Breast epithelium (tissue), 4 donors: ENCODE results near the gene MYL7. TPM values are rescaled to one million over a fixed set of nuclear protein-coding genes. Genes with fewer than 3 reads are reported as not detected.
"Not testable (repeated sequence)": the region's sequence is repeated elsewhere in the genome, so short reads cannot be mapped to it uniquely, and the experiment has no call there.

Experiments used
- DNase-seq, 2 donors: peaks; one replicate each; pipeline ENCODE4 v3.0.0-alpha.2; 2019; ENCODE audit warnings: low spot score in 2 of 2
- H3K27ac ChIP-seq, 2 donors: fragments of 200-600 bp; sonication (generic) in 1 of 2; one replicate each; pipeline ENCODE4 v1.5.1; 2016 to 2019; ENCODE audit warnings: mild to moderate bottlenecking in 1 of 2
- H3K27me3 ChIP-seq, 2 donors: fragments of 200-600 bp; sonication (generic) in 1 of 2; one replicate each; pipeline versions ENCODE4 v1.5.1 to v1.6.0; 2017 to 2019; ENCODE audit warnings: control low read depth in 1 of 2, mild to moderate bottlenecking in 1 of 2
- H3K36me3 ChIP-seq: fragments of 200-600 bp; one replicate; pipeline ENCODE4 v1.5.1; 2019
- H3K4me1 ChIP-seq, 2 donors: fragments of 200-600 bp; sonication (generic); one replicate each; pipeline ENCODE4 v1.5.1; 2016 to 2019; ENCODE audit warnings: control low read depth in 1 of 2
- H3K4me3 ChIP-seq, 3 donors: fragments of 200-600 bp; sonication (generic); 1 replicate in 2 of 3; 2 replicates in 1 of 3; pipeline ENCODE4 v1.5.1; 2016 to 2019; ENCODE audit warnings: mild to moderate bottlenecking in 3 of 3, moderate library complexity in 2 of 3
- H3K9me3 ChIP-seq, 2 donors: fragments of 200-600 bp; sonication (generic) in 1 of 2; one replicate each; pipeline ENCODE4 v1.5.1; 2016 to 2019; ENCODE audit warnings: control low read depth in 1 of 2
- POLR2A ChIP-seq: fragments of 450-650 bp; IDR thresholded peaks from one replicate; pipeline ENCODE4 v1.6.1; 2016; ENCODE audit warnings: antibody characterized with exemption, mild to moderate bottlenecking, moderate library complexity
- POLR2AphosphoS5 ChIP-seq, 3 donors: sonication (generic); formaldehyde crosslinking; IDR thresholded peaks; one replicate each; pipeline ENCODE4 v1.6.1; 2017; ENCODE audit warnings: antibody characterized with exemption in 3 of 3
- intact Hi-C: fragments of 100-400 bp; cut with DNase I; formaldehyde crosslinking; loops from one replicate; pipeline ENCODE4 v1.15.1; 2023; ENCODE audit warnings: low total_unique reads
- total RNA-seq, 3 donors: library from RNA; depleted of rRNA; stranded (reverse); fragments of >200 nt; gene quantifications; one replicate each; pipeline ENCODE4 v1.1.0, GENCODE V29; 2016
- TF ChIP-seq, protein P1 (sequence below), 3 donors: fragments of 450-650 bp; IDR thresholded peaks; one replicate each; pipeline ENCODE4 v1.5.1; 2016 to 2017; ENCODE audit warnings: antibody characterized with exemption in 3 of 3, mild to moderate bottlenecking in 3 of 3, moderate library complexity in 3 of 3

Gene MYL7
- total RNA-seq, 3 donors from 2014 or later: 0.73 TPM; not detected in 2

DNA sequence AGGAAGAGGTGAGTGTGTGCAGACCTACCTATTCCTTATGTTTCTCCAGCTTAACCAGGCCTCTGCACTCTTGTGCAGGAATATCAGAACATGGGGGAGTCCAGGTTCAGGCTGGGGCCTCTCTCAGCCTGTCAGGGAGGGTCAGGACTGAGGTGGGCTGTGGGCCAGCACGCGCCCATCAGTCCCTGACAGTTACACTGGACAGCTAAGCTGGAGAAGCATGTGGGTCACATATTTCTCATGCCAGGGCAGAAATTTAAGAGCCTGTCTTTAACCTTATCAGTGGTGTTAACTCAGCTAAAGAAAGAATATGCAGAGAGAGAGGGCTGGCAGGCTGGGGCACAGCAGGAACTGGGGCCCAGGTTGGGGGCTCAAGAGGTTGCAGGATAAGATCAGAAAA, 9.1 kb downstream of the MYL7 start:
- H3K4me3 ChIP-seq: no peak overlapping the region
- intact Hi-C loops: no loop called here
- H3K27me3 ChIP-seq: no peaks in the 10 kb centered on the region
- H3K27ac ChIP-seq: no peak overlapping the region
- H3K36me3 ChIP-seq: no peaks in the 10 kb centered on the region
- no peaks in the 10 kb centered on the region for H3K4me1 ChIP-seq
- TF ChIP-seq, protein P1, sequence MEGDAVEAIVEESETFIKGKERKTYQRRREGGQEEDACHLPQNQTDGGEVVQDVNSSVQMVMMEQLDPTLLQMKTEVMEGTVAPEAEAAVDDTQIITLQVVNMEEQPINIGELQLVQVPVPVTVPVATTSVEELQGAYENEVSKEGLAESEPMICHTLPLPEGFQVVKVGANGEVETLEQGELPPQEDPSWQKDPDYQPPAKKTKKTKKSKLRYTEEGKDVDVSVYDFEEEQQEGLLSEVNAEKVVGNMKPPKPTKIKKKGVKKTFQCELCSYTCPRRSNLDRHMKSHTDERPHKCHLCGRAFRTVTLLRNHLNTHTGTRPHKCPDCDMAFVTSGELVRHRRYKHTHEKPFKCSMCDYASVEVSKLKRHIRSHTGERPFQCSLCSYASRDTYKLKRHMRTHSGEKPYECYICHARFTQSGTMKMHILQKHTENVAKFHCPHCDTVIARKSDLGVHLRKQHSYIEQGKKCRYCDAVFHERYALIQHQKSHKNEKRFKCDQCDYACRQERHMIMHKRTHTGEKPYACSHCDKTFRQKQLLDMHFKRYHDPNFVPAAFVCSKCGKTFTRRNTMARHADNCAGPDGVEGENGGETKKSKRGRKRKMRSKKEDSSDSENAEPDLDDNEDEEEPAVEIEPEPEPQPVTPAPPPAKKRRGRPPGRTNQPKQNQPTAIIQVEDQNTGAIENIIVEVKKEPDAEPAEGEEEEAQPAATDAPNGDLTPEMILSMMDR (IDR thresholded peaks at IDR 0.05): no peak
- TF ChIP-seq POLR2A (no peak), POLR2AphosphoS5 (IDR thresholded peaks at IDR 0.05) (no peak)
- H3K9me3 ChIP-seq: no peaks in the 10 kb centered on the region
- no peak for DNase-seq

DNA sequence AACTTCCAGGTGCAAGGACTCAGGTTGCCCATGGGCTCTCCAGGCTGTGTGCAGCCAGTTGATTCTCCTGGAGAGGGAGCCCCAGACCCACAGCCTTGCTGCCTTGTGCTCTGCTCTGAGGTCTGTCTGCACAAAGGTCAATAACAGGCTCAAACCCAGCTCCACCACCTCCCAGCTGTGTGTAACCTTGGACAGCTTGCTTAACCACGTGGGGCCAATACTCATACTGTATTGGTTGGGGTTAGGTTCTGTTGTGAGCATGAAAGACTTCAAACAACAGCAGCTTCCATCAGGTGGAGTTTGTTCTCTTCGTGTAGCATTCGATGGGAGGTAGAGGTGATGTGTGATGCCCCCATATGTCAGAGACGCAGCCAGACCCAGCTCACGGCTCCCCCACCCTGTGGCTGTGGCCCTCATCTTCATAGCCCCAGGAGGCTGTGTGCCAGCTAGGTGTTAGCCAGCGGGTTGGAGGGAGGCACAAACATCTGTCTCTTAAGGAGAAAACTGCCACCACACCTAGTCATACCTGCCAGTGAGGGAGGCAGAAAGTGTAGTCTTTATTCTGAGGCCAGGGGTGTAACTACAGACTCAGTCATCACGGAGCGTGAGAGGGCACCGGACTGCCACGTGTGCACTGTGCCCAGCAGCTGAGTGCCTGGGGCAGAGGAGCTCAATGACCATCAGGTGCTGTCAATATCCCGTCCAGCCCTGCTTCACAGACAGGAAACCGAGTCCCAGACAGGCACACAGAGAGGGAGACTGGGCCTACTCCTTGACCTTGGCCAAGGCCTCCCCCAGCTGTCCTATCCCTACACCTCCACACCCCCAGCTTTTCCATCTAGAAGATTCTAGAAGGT, 9.7 kb downstream of the MYL7 start:
- Histone ChIP-seq H3K9me3 (no peaks in the 10 kb centered on the region), H3K36me3 (no peaks in the 10 kb centered on the region), H3K4me1 (no peaks in the 10 kb centered on the region), H3K27ac (no peak overlapping the region), H3K4me3 (no peak overlapping the region), H3K27me3 (no peaks in the 10 kb centered on the region)
- no peak for DNase-seq
- intact Hi-C loops: no loop called here
- TF ChIP-seq POLR2AphosphoS5 (IDR thresholded peaks at IDR 0.05): no peak
- no peak for TF ChIP-seq POLR2A
- TF ChIP-seq, protein P1 (IDR thresholded peaks at IDR 0.05): no peak

DNA sequence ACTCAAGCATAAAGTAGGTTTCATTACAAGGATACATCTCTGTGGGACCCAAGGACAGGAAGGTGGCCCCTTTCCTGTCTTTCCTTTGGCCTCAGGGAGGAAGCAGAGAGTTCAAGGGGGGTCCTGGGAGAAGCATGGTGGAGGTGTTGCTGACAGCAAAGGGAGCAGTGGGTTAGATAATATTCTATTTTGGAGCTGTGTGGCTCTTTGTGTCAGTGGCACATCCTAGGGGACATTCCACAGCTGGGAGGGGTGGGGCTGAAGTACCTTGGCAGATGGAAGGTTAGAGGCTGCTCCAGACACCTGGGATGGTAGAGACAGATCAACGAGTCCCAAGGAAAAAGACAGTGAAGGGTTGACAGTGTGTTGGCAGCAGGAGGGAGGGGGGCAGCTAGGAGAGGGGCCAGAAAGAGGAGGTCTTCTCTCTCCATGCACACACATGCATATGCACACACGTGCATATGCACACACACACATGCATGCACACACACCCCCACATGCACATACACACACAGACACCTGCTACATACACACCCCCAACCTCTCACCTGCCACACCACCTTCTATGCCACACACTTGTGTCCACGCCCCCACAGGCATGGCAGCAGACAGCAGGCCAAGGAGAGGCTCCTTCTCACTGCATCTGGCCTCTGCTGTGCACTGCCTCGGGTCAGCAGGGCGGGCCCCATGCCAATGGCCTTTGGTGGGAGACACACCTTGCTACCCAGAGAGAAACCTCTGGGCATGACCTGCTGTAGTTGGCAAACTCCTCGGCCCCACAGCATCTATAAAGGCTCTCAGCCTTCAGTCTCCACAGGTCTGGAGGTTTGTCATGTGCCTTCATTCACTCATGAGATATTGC, 12.2 kb downstream of the MYL7 start:
- Histone ChIP-seq H3K4me1 (no peaks in the 10 kb centered on the region), H3K27me3 (no peaks in the 10 kb centered on the region), H3K36me3 (no peaks in the 10 kb centered on the region), H3K4me3 (no peak overlapping the region), H3K27ac (no peak overlapping the region), H3K9me3 (no peaks in the 10 kb centered on the region)
- TF ChIP-seq POLR2A (no peak), POLR2AphosphoS5 (IDR thresholded peaks at IDR 0.05) (no peak)
- TF ChIP-seq, protein P1 (IDR thresholded peaks at IDR 0.05): no peak
- DNase-seq: no peak
- intact Hi-C loops: no loop called here

DNA sequence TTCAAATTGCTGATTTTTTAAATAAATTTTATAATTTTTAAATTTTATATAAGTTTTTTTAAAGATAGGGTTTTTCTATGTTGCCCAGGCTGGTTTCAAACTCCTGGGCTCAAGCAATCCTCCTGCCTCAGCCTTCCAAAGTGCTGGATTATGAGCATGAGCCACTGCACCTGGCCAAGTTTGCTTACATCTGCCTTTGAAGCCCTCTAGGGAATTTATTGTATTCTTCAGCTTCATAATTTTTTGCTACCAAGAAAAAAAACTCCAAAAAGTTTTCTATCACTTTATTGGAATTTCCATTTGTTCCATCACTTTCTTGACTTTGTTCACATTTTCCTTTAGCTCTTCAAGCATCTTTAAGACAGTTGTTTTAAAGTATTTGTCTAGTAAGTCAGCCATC, 14.0 kb downstream of the MYL7 start:
- H3K27me3 ChIP-seq: no peaks in the 10 kb centered on the region
- no peak overlapping the region for H3K27ac ChIP-seq
- H3K9me3 ChIP-seq: no peaks in the 10 kb centered on the region
- H3K36me3 ChIP-seq: no peaks in the 10 kb centered on the region
- DNase-seq: no peak
- H3K4me3 ChIP-seq: no peak overlapping the region
- intact Hi-C loops: no loop called here
- H3K4me1 ChIP-seq: peaks cover 0 to 4% of the 10 kb centered on the region in 2 donors
- TF ChIP-seq, protein P1 (IDR thresholded peaks at IDR 0.05): no peak
- TF ChIP-seq POLR2AphosphoS5 (IDR thresholded peaks at IDR 0.05) (no peak), POLR2A (no peak)

DNA sequence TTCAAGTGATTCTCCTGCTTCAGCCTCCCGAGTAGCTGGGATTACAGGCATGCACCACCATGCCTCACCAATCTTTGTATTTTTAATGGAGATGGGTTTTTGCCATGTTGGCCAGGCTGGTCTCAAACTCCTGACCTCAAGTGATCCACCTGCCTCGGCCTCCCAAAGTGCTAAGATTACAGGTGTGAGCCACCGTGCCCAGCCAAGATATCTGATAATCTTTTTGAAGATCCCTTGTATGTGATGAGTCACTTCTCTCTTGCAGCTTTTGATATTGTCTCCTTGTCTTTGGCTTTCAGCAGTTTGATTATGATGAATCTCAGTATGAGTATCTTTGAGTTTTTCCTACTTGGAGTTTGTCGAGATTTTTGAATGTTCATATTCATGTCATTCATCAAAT, 14.6 kb downstream of the MYL7 start:
- intact Hi-C loops, H3K4me1 ChIP-seq, H3K36me3 ChIP-seq, H3K27me3 ChIP-seq, H3K9me3 ChIP-seq, DNase-seq, H3K27ac ChIP-seq, H3K4me3 ChIP-seq: not testable (repeated sequence)
